GM19099 (cell line): Measurements from ENCODE around the gene CFLAR.
A peak's percentile ranks its signal among the peaks of the same experiment; 100 is the strongest.

Experiments used
- POLR2A ChIP-seq: IDR thresholded peaks from 3 replicates; pipeline ENCODE4 v1.6.1; 2011; ENCODE audit warnings: low read depth; ENCODE audit not compliant: insufficient read length; ENCODE audit errors: extremely low read depth

CFLAR gene

GRCh38 chr2:201154615-201155399 is 38.8 kb downstream of the CFLAR start:
- TF ChIP-seq POLR2A: no peak

- no peak for TF ChIP-seq POLR2A
These were observed 40.1 kb downstream of the CFLAR start for GRCh38 chr2:201156036-201156435.

- TF ChIP-seq POLR2A: no peak
These were observed 40.7 kb downstream of the CFLAR start for GRCh38 chr2:201156640-201157039.

GRCh38 chr2:201157694-201158093 is 41.7 kb downstream of the CFLAR start:
- TF ChIP-seq POLR2A: no peak

GRCh38 chr2:201158111-201158929 is 42.4 kb downstream of the CFLAR start:
- TF ChIP-seq POLR2A: no peak

- TF ChIP-seq POLR2A: no peak
These were observed 48.2 kb downstream of the CFLAR start for GRCh38 chr2:201164166-201164565.

- TF ChIP-seq POLR2A: no peak
These were observed 51.6 kb downstream of the CFLAR start for GRCh38 chr2:201167546-201167945.

- no peak for TF ChIP-seq POLR2A
These were observed 55.4 kb downstream of the CFLAR start for GRCh38 chr2:201171259-201171814.

- TF ChIP-seq POLR2A: no peak
These were observed 56.3 kb downstream of the CFLAR start for GRCh38 chr2:201172279-201172678.

- no peak for TF ChIP-seq POLR2A
These were observed 58.7 kb downstream of the CFLAR start for GRCh38 chr2:201174687-201175086.

- TF ChIP-seq POLR2A: no peak
These were observed 60.1 kb downstream of the CFLAR start for GRCh38 chr2:201176081-201176481.

GRCh38 chr2:201180010-201180409 is 64.0 kb downstream of the CFLAR start:
- no peak for TF ChIP-seq POLR2A

GRCh38 chr2:201182650-201183364 is 66.8 kb downstream of the CFLAR start, which contains the start of gene CASP10:
Gene CASP10 (plus strand): TSS chr2:201183141. CDS start chr2:201185778, 2,637 bp downstream.
- TF ChIP-seq POLR2A: peak; percentile 43

- no peak for TF ChIP-seq POLR2A
These were observed 67.4 kb downstream of the CFLAR start for GRCh38 chr2:201183365-201183727.

- TF ChIP-seq POLR2A: no peak
These were observed 69.9 kb downstream of the CFLAR start for GRCh38 chr2:201185863-201186262.
